Hepatocyte (in vitro differentiated cells): ENCODE results near the gene PLEKHD1. TPM values are rescaled to one million over a fixed set of nuclear protein-coding genes. Genes with fewer than 3 reads are reported as not detected.

Experiments
- DNase-seq: peaks from one replicate; pipeline ENCODE4 v3.0.0-alpha.2; 2016; ENCODE audit warnings: low spot score
- H2AFZ ChIP-seq: fragments of 200-600 bp; sonication (generic); 2 replicates; pipeline ENCODE4 v1.6.0; 2016; ENCODE audit warnings: antibody characterized with exemption, mild to moderate bottlenecking
- H3K27ac ChIP-seq: fragments of 200-600 bp; sonication (generic); 2 replicates; pipeline ENCODE4 v1.5.1; 2016; ENCODE audit warnings: mild to moderate bottlenecking
- H3K27me3 ChIP-seq: fragments of 200-600 bp; sonication (generic); 2 replicates; pipeline ENCODE4 v1.6.1; 2016
- H3K36me3 ChIP-seq: fragments of 200-600 bp; sonication (generic); replicated peaks from 2 replicates; pipeline ENCODE4 v1.5.1; 2016; ENCODE audit warnings: low read depth; ENCODE audit not compliant: insufficient read depth
- H3K4me1 ChIP-seq: fragments of 200-600 bp; sonication (generic); 2 replicates; pipeline ENCODE4 v1.5.1; 2016; ENCODE audit warnings: mild to moderate bottlenecking, moderate library complexity; ENCODE audit not compliant: insufficient read depth
- H3K4me2 ChIP-seq: fragments of 200-600 bp; sonication (generic); 2 replicates; pipeline ENCODE4 v1.6.0; 2016
- H3K4me3 ChIP-seq: fragments of 200-600 bp; sonication (generic); 2 replicates; pipeline ENCODE4 v1.5.1; 2016; ENCODE audit warnings: mild to moderate bottlenecking
- H3K79me2 ChIP-seq: fragments of 200-600 bp; sonication (generic); 2 replicates; pipeline ENCODE4 v1.6.0; 2017; ENCODE audit warnings: mild to moderate bottlenecking
- H3K9me2 ChIP-seq: fragments of 200-600 bp; sonication (generic); replicated peaks from 2 replicates; pipeline ENCODE4 v1.6.0; 2017; ENCODE audit warnings: mild to moderate bottlenecking; ENCODE audit not compliant: insufficient read depth
- H3K9me3 ChIP-seq: fragments of 200-600 bp; sonication (generic); 2 replicates; pipeline ENCODE4 v1.5.1; 2016; ENCODE audit warnings: low read depth, mild to moderate bottlenecking
- H4K20me1 ChIP-seq: fragments of 200-600 bp; sonication (generic); 2 replicates; pipeline ENCODE4 v1.6.0; 2016; ENCODE audit warnings: mild to moderate bottlenecking; ENCODE audit not compliant: insufficient read depth, poor library complexity, severe bottlenecking
- EZH2 ChIP-seq: fragments of 200-600 bp; sonication (generic); IDR thresholded peaks from 2 replicates; pipeline ENCODE4 v1.6.1; 2016; ENCODE audit warnings: antibody characterized with exemption, mild to moderate bottlenecking, borderline replicate concordance
- EZH2phosphoT487 ChIP-seq: fragments of 200-600 bp; sonication (generic); IDR thresholded peaks from one replicate; pipeline ENCODE4 v1.6.1; 2018; ENCODE audit warnings: antibody characterized with exemption, mild to moderate bottlenecking, low read depth, moderate library complexity; ENCODE audit not compliant: unreplicated experiment, severe bottlenecking
- WGBS: methylation state at CpG from one replicate; pipeline ENCODE4 v1.1.6; 2016; ENCODE audit warnings: low lambda C conversion rate; ENCODE audit errors: missing lambda C conversion rate; 5-methylcytosine and 5-hydroxymethylcytosine counted together
- polyA plus RNA-seq: library from polyadenylated mRNA; unstranded; fragments of >200 nt; fragmentation: Nextera tagmentation; extraction: Ambion mirVana; gene quantifications from 2 replicates; pipeline ENCODE4 v1.2.1, GENCODE V29; 2016
- total RNA-seq: library from RNA; depleted of rRNA; stranded (reverse); fragments of >200 nt; gene quantifications from 2 replicates; pipeline ENCODE4 v1.2.3, GENCODE V29; 2014
- TF ChIP-seq, protein P1 (sequence below): fragments of 200-600 bp; sonication (generic); IDR thresholded peaks from 2 replicates; pipeline ENCODE4 v1.5.1; 2016; ENCODE audit warnings: antibody characterized with exemption, mild to moderate bottlenecking; ENCODE audit not compliant: poor library complexity

Gene PLEKHD1
- total and polyA plus RNA-seq, 2 experiments from 2014 or later, result not detected

DNA sequence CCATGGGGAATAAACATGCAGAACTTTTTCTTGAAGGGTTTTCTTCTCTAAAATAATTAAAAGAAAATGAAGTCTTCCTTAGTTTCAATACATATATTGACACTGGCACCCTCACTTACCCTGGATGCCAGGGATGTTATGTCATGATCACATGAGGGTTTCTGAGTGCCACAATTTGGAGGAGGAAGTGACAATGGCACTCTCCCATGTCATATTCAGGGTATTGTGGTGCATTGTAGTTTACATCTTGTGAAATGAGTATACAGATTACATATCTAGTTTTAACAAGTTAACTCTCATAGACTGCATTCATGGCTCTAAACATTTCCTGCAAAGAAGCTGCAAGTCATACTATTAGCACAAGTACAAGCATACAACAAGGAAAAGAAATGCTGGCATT is 52.4 kb downstream of the PLEKHD1 start:
- Histone ChIP-seq H3K79me2 (no peaks in the 10 kb centered on the region), H3K27ac (no peak overlapping the region), H3K4me3 (no peak overlapping the region), H3K4me2 (no peak overlapping the region), H3K4me1 (no peaks in the 10 kb centered on the region), H4K20me1 (no peaks in the 10 kb centered on the region), H3K36me3 (no peaks in the 10 kb centered on the region), H3K9me2 (no peaks in the 10 kb centered on the region), H3K9me3 (no peaks in the 10 kb centered on the region), H3K27me3 (no peaks in the 10 kb centered on the region), H2AFZ (no peak overlapping the region)
- DNase-seq, result no peak
- TF ChIP-seq EZH2phosphoT487 (no peak), EZH2 (no peak)
- TF ChIP-seq, protein P1, sequence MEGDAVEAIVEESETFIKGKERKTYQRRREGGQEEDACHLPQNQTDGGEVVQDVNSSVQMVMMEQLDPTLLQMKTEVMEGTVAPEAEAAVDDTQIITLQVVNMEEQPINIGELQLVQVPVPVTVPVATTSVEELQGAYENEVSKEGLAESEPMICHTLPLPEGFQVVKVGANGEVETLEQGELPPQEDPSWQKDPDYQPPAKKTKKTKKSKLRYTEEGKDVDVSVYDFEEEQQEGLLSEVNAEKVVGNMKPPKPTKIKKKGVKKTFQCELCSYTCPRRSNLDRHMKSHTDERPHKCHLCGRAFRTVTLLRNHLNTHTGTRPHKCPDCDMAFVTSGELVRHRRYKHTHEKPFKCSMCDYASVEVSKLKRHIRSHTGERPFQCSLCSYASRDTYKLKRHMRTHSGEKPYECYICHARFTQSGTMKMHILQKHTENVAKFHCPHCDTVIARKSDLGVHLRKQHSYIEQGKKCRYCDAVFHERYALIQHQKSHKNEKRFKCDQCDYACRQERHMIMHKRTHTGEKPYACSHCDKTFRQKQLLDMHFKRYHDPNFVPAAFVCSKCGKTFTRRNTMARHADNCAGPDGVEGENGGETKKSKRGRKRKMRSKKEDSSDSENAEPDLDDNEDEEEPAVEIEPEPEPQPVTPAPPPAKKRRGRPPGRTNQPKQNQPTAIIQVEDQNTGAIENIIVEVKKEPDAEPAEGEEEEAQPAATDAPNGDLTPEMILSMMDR, result no peak

DNA sequence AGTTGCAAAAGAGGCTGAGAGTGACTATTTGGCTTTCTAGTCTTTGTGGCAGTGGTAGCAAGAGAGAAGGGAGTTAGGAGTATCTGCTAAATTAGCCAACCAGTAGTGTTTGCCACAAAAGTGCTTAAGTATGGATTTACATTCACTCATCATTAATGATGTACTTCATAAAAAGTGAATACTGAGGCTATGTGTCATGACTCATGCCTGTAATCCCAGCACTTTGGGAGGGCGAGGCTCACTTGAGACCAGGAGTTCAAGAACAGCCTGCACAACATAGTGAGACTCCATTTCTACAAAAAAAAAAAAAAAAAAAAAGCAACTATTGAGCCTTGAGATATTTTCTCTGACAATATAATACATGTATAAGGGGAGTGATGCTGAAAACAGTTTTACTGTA is 53.4 kb downstream of the PLEKHD1 start:
- WGBS, result 88% methylated on average over 1 of the region's 1 CpG
- H4K20me1 ChIP-seq, result no peaks in the 10 kb centered on the region
- H3K27ac ChIP-seq, result no peak overlapping the region
- no peak overlapping the region for H3K4me3 ChIP-seq
- no peaks in the 10 kb centered on the region for H3K36me3 ChIP-seq
- H3K79me2 ChIP-seq, result no peaks in the 10 kb centered on the region
- DNase-seq, result no peak
- no peaks in the 10 kb centered on the region for H3K9me2 ChIP-seq
- H3K27me3 ChIP-seq, result no peaks in the 10 kb centered on the region
- H3K4me1 ChIP-seq, result no peaks in the 10 kb centered on the region
- TF ChIP-seq EZH2 (no peak), EZH2phosphoT487 (no peak)
- TF ChIP-seq, protein P1, result no peak
- H2AFZ ChIP-seq, result no peak overlapping the region
- no peaks in the 10 kb centered on the region for H3K9me3 ChIP-seq
- no peak overlapping the region for H3K4me2 ChIP-seq

DNA sequence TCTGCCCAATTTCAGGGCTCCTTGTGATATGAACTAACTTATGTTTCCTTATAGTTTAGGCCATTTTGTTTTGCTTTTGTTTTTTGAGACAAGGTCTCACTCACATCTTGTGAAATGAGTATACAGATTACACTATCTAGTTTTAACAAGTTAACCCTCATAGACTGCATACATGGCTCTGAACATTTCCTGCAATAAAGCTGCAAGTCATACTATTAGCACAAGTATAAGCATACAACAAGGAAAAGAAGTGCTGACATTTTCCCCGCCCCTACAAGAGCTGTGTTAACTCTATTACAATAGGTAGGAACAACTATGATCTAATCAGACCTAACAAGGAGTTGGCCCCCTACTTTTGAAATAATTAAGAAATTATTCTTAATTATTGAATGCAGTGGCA is 54.2 kb downstream of the PLEKHD1 start:
- no peaks in the 10 kb centered on the region for H3K79me2 ChIP-seq
- TF ChIP-seq, protein P1, result no peak
- TF ChIP-seq EZH2phosphoT487, result no peak
- TF ChIP-seq EZH2, result no peak
- no peaks in the 10 kb centered on the region for H3K27me3 ChIP-seq
- H4K20me1 ChIP-seq, result no peaks in the 10 kb centered on the region
- H3K4me2 ChIP-seq, result no peak overlapping the region
- H3K9me3 ChIP-seq, result no peaks in the 10 kb centered on the region
- H3K9me2 ChIP-seq, result no peaks in the 10 kb centered on the region
- no peak for DNase-seq
- no peaks in the 10 kb centered on the region for H3K36me3 ChIP-seq
- H3K27ac ChIP-seq, result no peak overlapping the region
- WGBS, result 86% methylated on average over 1 of the region's 1 CpG
- no peak overlapping the region for H3K4me3 ChIP-seq
- H2AFZ ChIP-seq, result no peak overlapping the region
- H3K4me1 ChIP-seq, result no peaks in the 10 kb centered on the region

DNA sequence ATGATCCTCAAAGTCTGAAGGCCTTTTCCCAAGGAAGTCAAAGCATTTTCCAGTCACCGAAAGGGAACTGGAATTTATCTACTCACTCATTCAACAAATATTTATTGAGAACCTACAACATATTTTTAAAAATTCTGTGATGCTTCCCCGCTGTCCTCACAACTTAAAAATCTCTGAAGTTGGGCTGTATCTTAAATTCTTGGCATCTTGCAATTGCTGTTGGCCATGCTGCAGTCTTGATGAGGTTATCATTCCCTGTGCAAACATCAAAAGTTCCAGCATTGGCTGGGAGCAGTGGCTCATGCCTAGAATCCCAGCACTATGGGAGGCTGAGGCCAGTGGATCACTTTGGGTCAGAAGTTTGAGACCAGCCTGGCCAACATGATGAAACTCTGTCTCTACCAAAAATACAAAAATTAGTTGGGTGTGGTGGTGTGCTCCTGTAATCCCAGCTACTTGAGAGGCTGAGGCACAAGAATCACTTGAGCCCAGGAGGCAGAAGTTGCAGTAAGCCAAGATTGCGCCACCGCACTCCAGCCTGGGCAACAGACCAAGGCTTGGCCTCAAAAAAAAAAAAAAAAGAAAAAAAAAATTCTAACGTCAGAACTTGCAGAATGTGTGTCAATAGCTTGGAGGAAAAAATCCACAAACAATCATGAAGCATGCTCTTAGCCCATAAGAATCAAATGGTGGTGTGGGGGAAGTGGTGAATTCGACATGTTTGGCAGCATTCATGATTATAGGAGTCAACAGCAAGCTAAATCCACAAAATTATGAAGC is 55.3 kb downstream of the PLEKHD1 start:
- Histone ChIP-seq H3K9me3 (no peaks in the 10 kb centered on the region), H3K4me1 (no peaks in the 10 kb centered on the region), H3K4me3 (no peak overlapping the region), H4K20me1 (no peaks in the 10 kb centered on the region), H3K9me2 (no peaks in the 10 kb centered on the region), H3K79me2 (no peaks in the 10 kb centered on the region), H3K27ac (no peak overlapping the region), H3K27me3 (no peaks in the 10 kb centered on the region), H3K36me3 (no peaks in the 10 kb centered on the region), H3K4me2 (no peak overlapping the region), H2AFZ (no peak overlapping the region)
- no peak for DNase-seq
- WGBS, result 85% methylated on average over 6 of the region's 6 CpGs
- TF ChIP-seq EZH2phosphoT487 (no peak), EZH2 (no peak)
- TF ChIP-seq, protein P1, result no peak
